HG02759 (cell line): ENCODE measurements around the gene UBL5.
"Not testable (repeated sequence)": the region's sequence is repeated elsewhere in the genome, so short reads cannot be mapped to it uniquely, and the experiment has no call there.

Experiments used
- ATAC-seq: cut with Tn5 transposase; IDR thresholded peaks from one replicate; pipeline ENCODE4 v1.9.1; 2021; ENCODE audit warnings: mild to moderate bottlenecking, moderate library complexity; ENCODE audit not compliant: unreplicated experiment

The UBL5 gene

GRCh38 chr19:9827289-9828238, at the start of gene UBL5:
UBL5 (plus strand) TSS chr19:9827918; CDS start chr19:9828338, 420 bp downstream.
- peak; percentile 94 for ATAC-seq

GRCh38 chr19:9782338-9782737, 45.4 kb upstream of the UBL5 start:
- no peak for ATAC-seq

- not testable (repeated sequence) for ATAC-seq
Observed at GRCh38 chr19:9784163-9784496, 43.6 kb upstream of the UBL5 start.

- ATAC-seq, result peak; percentile 82
Observed at GRCh38 chr19:9785367-9786331, 42.1 kb upstream of the UBL5 start.

GRCh38 chr19:9786342-9786741, 41.4 kb upstream of the UBL5 start:
- no peak for ATAC-seq

GRCh38 chr19:9786819-9787218, 40.9 kb upstream of the UBL5 start:
- no peak for ATAC-seq

GRCh38 chr19:9788604-9789003, 39.1 kb upstream of the UBL5 start:
- not testable (repeated sequence) for ATAC-seq

GRCh38 chr19:9789066-9789465, 38.7 kb upstream of the UBL5 start:
- ATAC-seq, result no peak

- not testable (repeated sequence) for ATAC-seq
Observed at GRCh38 chr19:9789579-9789978, 38.1 kb upstream of the UBL5 start.

GRCh38 chr19:9791073-9791367, 36.7 kb upstream of the UBL5 start:
- not testable (repeated sequence) for ATAC-seq

- ATAC-seq, result peak; percentile 44
Observed at GRCh38 chr19:9791552-9792205, 36.0 kb upstream of the UBL5 start.

GRCh38 chr19:9792206-9793070, 35.3 kb upstream of the UBL5 start:
- ATAC-seq, result peak; percentile 50

- no peak for ATAC-seq
Observed at GRCh38 chr19:9793071-9793591, 34.6 kb upstream of the UBL5 start.

- ATAC-seq, result peak; percentile 27
Observed at GRCh38 chr19:9796113-9796773, 31.5 kb upstream of the UBL5 start.

GRCh38 chr19:9797871-9798270, 29.8 kb upstream of the UBL5 start:
- no peak for ATAC-seq

- ATAC-seq, result no peak
Observed at GRCh38 chr19:9799162-9799561, 28.6 kb upstream of the UBL5 start.

GRCh38 chr19:9801976-9802375, 25.7 kb upstream of the UBL5 start:
- no peak for ATAC-seq

- ATAC-seq, result no peak
Observed at GRCh38 chr19:9806803-9807202, 20.9 kb upstream of the UBL5 start.
